OCI-LY1 (cell line): Measurements from ENCODE around the gene PRSS33.

Experiments used
- H2AFZ ChIP-seq: fragments of 200-600 bp; sonication (generic), shearing (Covaris generic); 2 replicates; pipeline ENCODE4 v1.6.0; 2014; ENCODE audit warnings: antibody characterized with exemption, mild to moderate bottlenecking, low read length
- H3F3A ChIP-seq: fragments of 200-600 bp; sonication (generic), shearing (Covaris generic); 2 replicates; pipeline ENCODE4 v1.6.0; 2014; ENCODE audit warnings: mild to moderate bottlenecking, antibody characterized with exemption, low read length, moderate library complexity; ENCODE audit not compliant: insufficient read depth
- H3K27ac ChIP-seq: fragments of 200-600 bp; sonication (generic); 2 replicates; pipeline ENCODE4 v1.5.1; 2014; ENCODE audit warnings: low read length, mixed run types, mild to moderate bottlenecking, low read depth; ENCODE audit not compliant: poor library complexity, severe bottlenecking
- H3K27me3 ChIP-seq: fragments of 200-600 bp; sonication (generic); 2 replicates; pipeline ENCODE4 v1.6.0; 2014; ENCODE audit warnings: antibody characterized with exemption, mild to moderate bottlenecking, low read length, moderate library complexity; ENCODE audit not compliant: insufficient read depth
- H3K36me3 ChIP-seq: fragments of 200-600 bp; sonication (generic); 2 replicates; pipeline ENCODE4 v1.6.1; 2014; ENCODE audit warnings: mild to moderate bottlenecking, antibody characterized with exemption, low read length, moderate library complexity, mixed read lengths; ENCODE audit not compliant: insufficient read depth
- H3K4me1 ChIP-seq: fragments of 200-600 bp; sonication (generic); 2 replicates; pipeline ENCODE4 v1.5.1; 2014; ENCODE audit warnings: mild to moderate bottlenecking, low read length, moderate library complexity; ENCODE audit not compliant: insufficient read depth, severe bottlenecking
- H3K4me2 ChIP-seq: fragments of 200-600 bp; sonication (generic), shearing (Covaris generic); 2 replicates; pipeline ENCODE4 v1.6.1; 2014; ENCODE audit warnings: low read length
- H3K4me3 ChIP-seq: fragments of 200-600 bp; sonication (generic); 2 replicates; pipeline ENCODE4 v1.5.1; 2014; ENCODE audit warnings: low read length, low read depth, mild to moderate bottlenecking, mixed read lengths; ENCODE audit not compliant: poor library complexity, severe bottlenecking
- H3K79me2 ChIP-seq: fragments of 200-600 bp; shearing (Covaris generic); 2 replicates; pipeline ENCODE4 v1.6.1; 2016; ENCODE audit warnings: mixed run types, low read length, mixed read lengths; ENCODE audit not compliant: insufficient read depth
- H3K9ac ChIP-seq: fragments of 200-600 bp; sonication (generic), shearing (Covaris generic); 2 replicates; pipeline ENCODE4 v1.6.1; 2014; ENCODE audit warnings: mild to moderate bottlenecking, low read length, mixed read lengths
- H3K9me2 ChIP-seq: fragments of 200-600 bp; sonication (generic), shearing (Covaris generic); 2 replicates; pipeline ENCODE4 v1.6.1; 2014; ENCODE audit warnings: low read depth, mild to moderate bottlenecking, low read length, mixed read lengths
- H3K9me3 ChIP-seq: fragments of 200-600 bp; shearing (Covaris generic); 2 replicates; pipeline ENCODE4 v1.6.1; 2014; ENCODE audit warnings: low read length, mixed read lengths
- H4K20me1 ChIP-seq: fragments of 200-600 bp; sonication (generic), shearing (Covaris generic); 2 replicates; pipeline ENCODE4 v1.6.0; 2016; ENCODE audit warnings: mild to moderate bottlenecking, low read length; ENCODE audit not compliant: insufficient read depth
- EZH2 ChIP-seq: fragments of 200-600 bp; sonication (generic), shearing (Covaris generic); IDR thresholded peaks from 2 replicates; pipeline ENCODE4 v1.8.0; 2017; ENCODE audit warnings: borderline replicate concordance, mixed run types, mild to moderate bottlenecking, antibody characterized with exemption, low read length, moderate library complexity, mixed read lengths
- TF ChIP-seq, protein P1 (sequence below): fragments of 200-600 bp; sonication (generic), shearing (Covaris generic); IDR thresholded peaks from 2 replicates; pipeline ENCODE4 v1.5.1; 2017; ENCODE audit warnings: mild to moderate bottlenecking, antibody characterized with exemption, low read length, moderate library complexity, mixed read lengths

The PRSS33 gene

DNA sequence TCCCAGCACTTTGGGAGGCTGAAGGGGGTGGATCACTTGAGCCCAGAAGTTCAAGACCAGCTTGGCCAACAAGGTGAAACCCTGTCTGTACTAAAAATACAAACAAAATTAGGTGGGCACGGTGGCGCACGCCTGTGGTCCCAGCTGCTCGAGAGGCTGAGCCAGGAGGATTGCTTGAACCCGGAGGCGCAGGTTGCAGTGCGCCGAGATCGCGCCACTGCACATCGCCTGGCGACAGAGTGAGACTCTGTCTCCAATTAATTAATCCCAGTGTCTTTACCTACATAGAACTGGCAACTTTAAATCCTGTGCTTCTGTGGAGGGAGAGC lies 8.8 kb downstream of the PRSS33 start:
- Histone ChIP-seq H3K9ac (peak overlapping the region; percentile 98; the same call in 1 of the 2 replicates), H3K27me3 (no peaks in the 10 kb centered on the region), H4K20me1 (no peaks in the 10 kb centered on the region), H2AFZ (no peak overlapping the region), H3K4me2 (peak overlapping the region; percentile 97), H3K27ac (no peak overlapping the region), H3K9me2 (no peaks in the 10 kb centered on the region), H3K4me3 (peak overlapping the region; percentile 93), H3K9me3 (no peaks in the 10 kb centered on the region), H3K4me1 (peaks cover 24% of the 10 kb centered on the region), H3F3A (no peaks in the 10 kb centered on the region), H3K79me2 (peaks cover 14% of the 10 kb centered on the region), H3K36me3 (peaks cover 13% of the 10 kb centered on the region)
- TF ChIP-seq EZH2: no peak
- TF ChIP-seq, protein P1, sequence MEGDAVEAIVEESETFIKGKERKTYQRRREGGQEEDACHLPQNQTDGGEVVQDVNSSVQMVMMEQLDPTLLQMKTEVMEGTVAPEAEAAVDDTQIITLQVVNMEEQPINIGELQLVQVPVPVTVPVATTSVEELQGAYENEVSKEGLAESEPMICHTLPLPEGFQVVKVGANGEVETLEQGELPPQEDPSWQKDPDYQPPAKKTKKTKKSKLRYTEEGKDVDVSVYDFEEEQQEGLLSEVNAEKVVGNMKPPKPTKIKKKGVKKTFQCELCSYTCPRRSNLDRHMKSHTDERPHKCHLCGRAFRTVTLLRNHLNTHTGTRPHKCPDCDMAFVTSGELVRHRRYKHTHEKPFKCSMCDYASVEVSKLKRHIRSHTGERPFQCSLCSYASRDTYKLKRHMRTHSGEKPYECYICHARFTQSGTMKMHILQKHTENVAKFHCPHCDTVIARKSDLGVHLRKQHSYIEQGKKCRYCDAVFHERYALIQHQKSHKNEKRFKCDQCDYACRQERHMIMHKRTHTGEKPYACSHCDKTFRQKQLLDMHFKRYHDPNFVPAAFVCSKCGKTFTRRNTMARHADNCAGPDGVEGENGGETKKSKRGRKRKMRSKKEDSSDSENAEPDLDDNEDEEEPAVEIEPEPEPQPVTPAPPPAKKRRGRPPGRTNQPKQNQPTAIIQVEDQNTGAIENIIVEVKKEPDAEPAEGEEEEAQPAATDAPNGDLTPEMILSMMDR: no peak

DNA sequence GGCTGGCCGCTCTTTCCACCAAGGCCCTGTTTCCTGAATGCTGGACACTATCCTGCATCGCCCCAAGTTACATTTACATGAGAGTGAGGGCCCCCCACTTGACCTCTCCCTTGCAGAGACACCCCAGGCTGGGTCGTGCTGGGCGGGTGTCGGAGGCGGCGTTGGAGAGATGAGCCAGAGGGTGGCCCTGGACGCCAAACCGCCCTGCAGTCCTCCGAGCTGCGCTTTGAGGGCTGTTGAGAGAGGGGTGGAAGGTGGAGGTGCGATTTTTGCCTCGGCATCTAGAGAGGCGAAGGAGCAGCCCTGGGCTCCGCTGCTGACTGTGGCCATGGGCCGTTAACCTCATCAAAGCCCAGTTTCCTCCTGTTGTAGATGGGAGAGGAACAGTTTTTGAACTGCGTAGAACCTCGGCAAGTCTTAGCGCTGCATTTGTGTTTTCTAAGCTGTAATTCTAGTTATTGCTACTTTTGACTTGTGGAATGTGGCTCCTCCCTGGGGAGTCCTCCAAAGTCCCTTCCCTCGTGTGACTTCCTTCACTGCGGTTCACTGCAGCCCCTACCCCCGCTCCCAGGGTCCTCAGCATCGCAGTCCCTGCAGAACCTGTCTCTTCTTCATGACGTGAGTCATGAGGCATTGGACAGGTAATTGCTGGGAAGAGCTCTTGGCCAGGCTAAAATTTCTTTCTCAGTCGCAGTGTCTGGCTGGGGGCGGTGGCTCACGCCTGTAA lies 9.3 kb downstream of the PRSS33 start:
- H3K9ac ChIP-seq: peak overlapping the region; percentile 98
- H3K4me1 ChIP-seq: peaks cover 24% of the 10 kb centered on the region
- no peaks in the 10 kb centered on the region for H3F3A ChIP-seq
- TF ChIP-seq, protein P1: no peak
- TF ChIP-seq EZH2: no peak
- peaks cover 19% of the 10 kb centered on the region for H3K36me3 ChIP-seq
- peaks cover 14% of the 10 kb centered on the region for H3K79me2 ChIP-seq
- no peak overlapping the region for H2AFZ ChIP-seq
- no peaks in the 10 kb centered on the region for H4K20me1 ChIP-seq
- H3K9me3 ChIP-seq: no peaks in the 10 kb centered on the region
- H3K27ac ChIP-seq: peak overlapping the region; percentile 76
- H3K27me3 ChIP-seq: no peaks in the 10 kb centered on the region
- peak overlapping the region; percentile 93 for H3K4me3 ChIP-seq
- H3K9me2 ChIP-seq: no peaks in the 10 kb centered on the region
- peak overlapping the region; percentile 97 for H3K4me2 ChIP-seq

DNA sequence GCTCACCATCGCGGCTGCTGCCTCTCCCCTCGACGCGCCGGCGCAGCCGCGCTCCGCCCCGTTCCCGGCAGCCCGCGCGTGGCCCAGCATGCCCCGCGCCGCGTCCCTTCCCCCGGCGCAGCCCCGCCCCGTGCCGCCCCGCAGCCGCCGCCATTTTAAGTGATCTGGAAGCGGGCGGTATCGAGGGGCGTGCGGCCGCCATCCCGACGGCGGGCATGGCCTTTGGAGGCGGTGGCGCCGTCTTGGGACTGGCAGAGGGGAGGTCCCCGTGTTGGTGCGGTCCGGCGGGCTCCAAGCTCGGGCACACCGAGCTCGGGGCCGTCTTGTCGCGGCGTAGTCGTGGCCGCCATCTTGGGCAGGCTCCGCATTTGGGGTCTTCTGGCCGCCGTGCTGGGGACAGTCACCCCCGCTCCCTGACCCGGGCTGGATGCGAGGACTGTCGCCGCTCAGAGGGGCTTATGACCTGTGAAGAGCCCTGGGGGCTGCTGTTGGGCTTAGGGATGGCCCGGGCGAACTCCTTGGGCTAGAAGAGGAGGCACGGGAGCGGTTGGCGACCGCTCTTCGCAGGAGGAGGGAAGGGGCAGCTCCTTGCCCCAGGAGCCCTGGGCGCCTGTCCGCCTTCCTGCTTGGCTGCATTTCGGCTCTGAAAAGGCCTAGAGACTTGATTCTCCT lies 10.0 kb downstream of the PRSS33 start, which contains the start of gene ELOB:
Gene ELOB, minus strand, starts transcription at position 50 of the 672 bp plus-strand sequence. Its CDS starts 41 bp downstream, at position 9.
- peaks cover 24% of the 10 kb centered on the region for H3K4me1 ChIP-seq
- no peaks in the 10 kb centered on the region for H3K9me2 ChIP-seq
- H3K4me3 ChIP-seq: peak within 1 kb of the TSS; percentile 94
- H3K27me3 ChIP-seq: no peaks in the 10 kb centered on the region
- no peaks in the 10 kb centered on the region for H3K9me3 ChIP-seq
- no peak within 1 kb of the TSS for H2AFZ ChIP-seq
- no peaks in the 10 kb centered on the region for H3F3A ChIP-seq
- peaks cover 14% of the 10 kb centered on the region for H3K79me2 ChIP-seq
- peaks cover 25% of the 10 kb centered on the region for H3K36me3 ChIP-seq
- H3K4me2 ChIP-seq: peak within 1 kb of the TSS; percentile 99
- peak within 1 kb of the TSS; percentile 76 for H3K27ac ChIP-seq
- H4K20me1 ChIP-seq: no peaks in the 10 kb centered on the region
- TF ChIP-seq, protein P1: no peak
- TF ChIP-seq EZH2: no peak
- peak within 1 kb of the TSS; percentile 98 for H3K9ac ChIP-seq
